ENCODE measurements around the gene ROMO1. TPM values are rescaled to one million over a fixed set of nuclear protein-coding genes. Genes with fewer than 3 reads are reported as not detected.

ROMO1 gene
- total and polyA plus RNA-seq, 2 of the 8 experiments (the other 6 are each of a cell fraction or from before 2014, with no cell fraction given), result 164 to 702 TPM

GRCh38 chr20:35673884-35674283 is 25.3 kb upstream of the ROMO1 start:
- no peaks in the 10 kb centered on the region for H3K79me1 ChIP-seq (ENCODE audit: low read depth, low read length)
- H3K9ac ChIP-seq (replicated peaks in 1 of 4; ENCODE audit: extremely low read depth in 1 of 4, low read depth in 3 of 4, low read length in 3 of 4), result no peak overlapping the region
- H2AK5ac ChIP-seq (ENCODE audit: low read depth, low read length), result no peak overlapping the region
- no peak overlapping the region for H3K4me2 ChIP-seq (ENCODE audit: insufficient read depth in 1 of 2, low read depth in 2 of 2, low read length in 2 of 2)
- no peak overlapping the region for H4K5ac ChIP-seq (ENCODE audit: insufficient read length, low read depth, low read length)
- H3K27ac ChIP-seq (ENCODE audit: low read depth, low read length), result no peak overlapping the region
- no peaks in the 10 kb centered on the region for H4K20me1 ChIP-seq (replicated peaks in 1 of 2; ENCODE audit: control insufficient read depth in 1 of 2, insufficient read depth in 2 of 2, low read length in 2 of 2)
- H2BK15ac ChIP-seq (ENCODE audit: low read length), result no peak overlapping the region
- H3K14ac ChIP-seq (ENCODE audit: insufficient read length), result no peak overlapping the region
- POLR2A ChIA-PET (ENCODE audit: partially characterized antibody), result interaction anchor here (1.1 to 1.7 kb wide), 3 partner anchors 9 to 39 kb away, joined by 3 to 6 read pairs (median 3); no protein-coding TSS in a partner anchor
- H3K56ac ChIP-seq (replicated peaks; ENCODE audit: insufficient read length, low read depth, low read length), result no peak overlapping the region
- no peak overlapping the region for H2BK12ac ChIP-seq (ENCODE audit: low read depth, low read length)
- H2AFZ ChIP-seq (ENCODE audit: low read length), result no peak overlapping the region
- H4K91ac ChIP-seq (replicated peaks; ENCODE audit: insufficient read length, low read length), result no peak overlapping the region
- no peak overlapping the region for H3K23ac ChIP-seq (ENCODE audit: insufficient read length)
- no peaks in the 10 kb centered on the region for H3K79me2 ChIP-seq (ENCODE audit: control insufficient read depth in 1 of 2, insufficient read depth in 2 of 2, low read length in 2 of 2)
- no peak overlapping the region for H3K4me3 ChIP-seq (ENCODE audit: extremely low read depth in 1 of 4, insufficient read depth in 2 of 4, low read depth in 3 of 4, low read length in 4 of 4)
- no peaks in the 10 kb centered on the region for H3K27me3 ChIP-seq (replicated peaks in 1 of 4; ENCODE audit: control insufficient read depth in 3 of 4, extremely low read depth in 1 of 4, insufficient read depth in 3 of 4, low read length in 3 of 4)
- H3K4ac ChIP-seq (replicated peaks; ENCODE audit: insufficient read length, low read depth, low read length), result no peak overlapping the region
- FAIRE-seq, result no peak
- H3K4me1 ChIP-seq (replicated peaks in 1 of 4; ENCODE audit: control insufficient read depth in 3 of 4, insufficient read depth in 4 of 4, low read length in 3 of 4), result no peaks in the 10 kb centered on the region
- peaks cover 0 to 17% (median 10%) of the 10 kb centered on the region in 4 experiments; a peak in 6 of 8 replicates for H3K36me3 ChIP-seq (ENCODE audit: control insufficient read depth in 2 of 4, insufficient read depth in 4 of 4, low read length in 3 of 4)
- no peak overlapping the region for H2BK5ac ChIP-seq (ENCODE audit: low read depth, low read length)
- H2BK20ac ChIP-seq (ENCODE audit: low read length), result no peak overlapping the region
- CTCF ChIA-PET (ENCODE audit: partially characterized antibody), result interaction anchor here (0.9 kb wide), 1 partner anchor 14 kb away, joined by 3 read pairs; no protein-coding TSS in a partner anchor
- no peak overlapping the region for H4K8ac ChIP-seq (ENCODE audit: extremely low read depth, insufficient read depth, low read length)
- DNase-seq (ENCODE audit: low read depth in 1 of 2, low spot score in 2 of 2), result no peak
- H3K23me2 ChIP-seq (ENCODE audit: low read depth, low read length), result no peaks in the 10 kb centered on the region
- WGBS, 2 experiments (ENCODE audit: extremely low coverage in 1 of 2, insufficient coverage in 1 of 2, insufficient read length in 1 of 2, insufficient replicate concordance in 2 of 2, low coverage in 1 of 2, low lambda C conversion rate in 2 of 2, missing lambda C conversion rate in 1 of 2), result 90% methylated on average over 4 of the region's 4 CpGs; no CpG with 5 or more reads in 1 of the 2 experiments
- H3K9me3 ChIP-seq (ENCODE audit: insufficient read depth in 2 of 2, low read depth in 1 of 2, low read length in 1 of 2), result no peaks in the 10 kb centered on the region
- H3K18ac ChIP-seq (ENCODE audit: extremely low read depth, low read length), result no peak overlapping the region
- no peak overlapping the region for H2BK120ac ChIP-seq (replicated peaks; ENCODE audit: low read depth, low read length)
- TF ChIP-seq RNF2 (IDR thresholded peaks at IDR 0.05; ENCODE audit: borderline replicate concordance, low read depth, low read length, missing control alignments, poor library complexity, severe bottlenecking) (no peak), EGR1 (IDR thresholded peaks at IDR 0.05; ENCODE audit: borderline replicate concordance, low read depth, low read length) (no peak), CREB1 (IDR thresholded peaks at IDR 0.05) (no peak)
